NCI-H187 (cell line): ENCODE results near the gene HHEX.

Source experiments
- DNase-seq, 2 experiments: peaks; one replicate each; lab custom pipeline; 2025; lab: John Stamatoyannopoulos, UW

The HHEX gene

GRCh38 chr10:92692697-92693533, 3.2 kb downstream of the HHEX start:
- DNase-seq = no peak

- no peak for DNase-seq
These were observed 3.8 kb downstream of the HHEX start for GRCh38 chr10:92693534-92693893.

DNA sequence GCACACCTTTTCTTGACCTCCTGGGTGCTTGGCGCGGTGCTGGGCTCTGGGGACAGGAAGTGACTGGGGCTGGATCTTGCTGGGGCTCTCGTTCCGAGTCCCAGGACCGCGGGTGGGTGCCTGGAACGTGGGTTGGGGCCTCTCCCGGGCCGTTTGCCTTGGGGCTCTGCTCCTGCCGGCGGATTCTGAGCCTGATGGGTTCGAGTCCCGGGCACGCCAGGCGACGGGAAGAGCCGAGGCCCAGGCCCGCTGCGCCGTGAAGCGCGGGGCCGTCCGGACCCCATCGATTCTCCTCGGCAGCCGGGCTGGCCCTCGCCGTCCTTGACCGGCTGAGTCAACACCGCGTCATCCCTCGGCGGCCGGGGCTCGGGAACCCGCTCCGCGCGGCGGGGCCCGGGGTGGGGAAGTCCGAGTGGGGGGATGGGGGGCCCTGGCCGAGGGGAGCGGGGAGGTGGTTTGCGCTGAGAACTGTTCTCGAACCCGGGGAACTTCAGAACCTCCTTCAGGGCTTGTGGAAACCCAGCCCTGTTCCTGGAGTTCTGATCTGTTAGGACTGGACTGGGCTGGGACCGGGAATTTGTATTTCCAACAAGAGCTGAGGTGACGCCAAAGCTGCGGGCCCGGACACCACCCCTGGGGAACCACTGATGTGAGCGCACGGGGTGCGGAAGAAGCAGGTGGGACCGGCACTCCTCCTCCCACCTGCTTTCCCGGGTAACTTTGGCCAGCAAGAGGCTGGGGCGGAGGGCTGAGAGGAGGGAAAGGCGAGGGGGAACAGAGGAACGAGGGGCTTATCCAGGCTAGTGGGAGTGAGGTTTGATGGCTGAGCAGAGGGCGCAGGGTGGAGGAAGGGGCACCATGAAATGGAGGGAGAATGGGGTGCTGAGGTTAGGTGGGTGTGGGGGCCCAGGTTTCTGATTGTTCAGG, 6.2 kb downstream of the HHEX start:
- DNase-seq = no peak

GRCh38 chr10:92696606-92697383, 7.0 kb downstream of the HHEX start:
- DNase-seq = no peak

GRCh38 chr10:92697663-92698511, 8.1 kb downstream of the HHEX start:
- no peak for DNase-seq

GRCh38 chr10:92699193-92699517, 9.4 kb downstream of the HHEX start:
- DNase-seq = no peak

GRCh38 chr10:92699518-92700381, 10.0 kb downstream of the HHEX start:
- no peak for DNase-seq

- DNase-seq = no peak
These were observed 12.7 kb downstream of the HHEX start for GRCh38 chr10:92702301-92702916.

DNA sequence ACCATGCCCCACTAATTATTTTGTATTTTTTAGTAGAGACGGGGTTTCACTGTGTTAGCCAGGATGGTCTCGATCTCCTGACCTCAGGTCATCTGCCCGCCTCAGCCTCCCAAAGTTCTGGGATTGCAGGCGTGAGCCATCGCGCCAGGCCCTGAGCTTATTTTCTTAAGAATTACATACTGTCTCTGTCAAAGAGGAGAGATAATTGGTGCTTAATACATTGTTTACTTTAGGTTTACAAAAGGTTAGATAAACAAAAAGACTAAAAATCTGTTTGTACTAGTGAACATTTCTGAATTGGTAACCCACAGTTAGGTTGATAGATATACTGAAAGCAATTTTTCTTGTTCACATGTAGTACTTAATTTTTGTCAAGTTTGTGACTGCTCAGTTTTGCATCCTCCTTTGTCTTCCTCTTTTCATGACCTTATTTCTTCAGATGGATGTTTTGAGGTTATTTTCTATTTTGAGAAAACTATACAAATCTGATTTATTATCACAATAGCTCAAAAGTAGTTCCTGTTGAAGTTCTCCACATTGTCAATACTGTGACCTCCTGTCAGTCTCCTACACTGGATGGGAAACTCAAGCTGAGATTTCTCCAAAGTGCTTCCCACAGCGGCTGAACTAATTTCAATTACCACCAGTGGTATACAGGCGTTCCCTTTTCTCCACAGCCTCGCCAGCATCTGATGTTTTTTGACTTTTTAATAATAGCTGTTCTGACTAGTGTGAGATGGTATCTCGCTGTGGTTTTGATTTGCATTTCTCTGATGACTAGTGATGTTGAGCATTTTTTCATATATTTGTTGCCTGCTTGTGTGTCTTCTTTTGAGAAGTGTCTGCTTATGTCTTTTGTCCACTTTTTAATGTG, 22.5 kb downstream of the HHEX start:
- no peak for DNase-seq

DNA sequence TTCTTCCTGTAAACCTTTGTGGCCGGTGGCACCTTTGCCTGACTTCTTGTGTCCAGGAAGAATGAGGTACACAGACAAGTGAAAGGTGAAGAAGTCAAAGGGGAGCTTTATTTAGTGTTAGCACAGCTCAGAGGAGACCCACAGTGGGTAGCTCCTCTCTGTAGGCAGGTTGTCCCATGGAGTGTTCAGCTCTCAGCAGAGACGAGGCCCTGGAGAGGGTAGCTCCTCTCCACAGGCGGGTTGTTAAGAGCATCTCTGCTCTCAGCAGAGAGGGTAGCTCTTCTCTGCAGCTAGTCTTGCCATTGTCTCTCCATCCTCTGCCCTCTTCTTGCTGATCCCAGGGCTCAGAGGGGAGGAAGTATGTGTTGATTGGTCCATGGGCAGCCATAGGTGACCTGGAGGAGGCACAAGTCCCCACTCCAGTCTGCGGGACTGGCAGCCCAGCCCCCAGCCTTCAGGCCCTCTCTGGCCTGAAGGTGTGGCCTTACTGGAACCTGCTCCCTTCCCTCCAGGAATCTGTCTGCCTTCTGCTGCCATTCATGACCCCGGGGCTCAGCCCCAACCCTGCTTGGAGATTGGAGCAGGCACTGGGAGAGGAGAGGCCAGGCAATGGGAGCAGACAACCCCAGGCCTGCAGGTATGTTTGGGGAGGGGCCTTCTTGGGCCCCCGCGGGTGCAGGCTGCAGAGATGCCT, 24.5 kb downstream of the HHEX start:
- no peak for DNase-seq

DNA sequence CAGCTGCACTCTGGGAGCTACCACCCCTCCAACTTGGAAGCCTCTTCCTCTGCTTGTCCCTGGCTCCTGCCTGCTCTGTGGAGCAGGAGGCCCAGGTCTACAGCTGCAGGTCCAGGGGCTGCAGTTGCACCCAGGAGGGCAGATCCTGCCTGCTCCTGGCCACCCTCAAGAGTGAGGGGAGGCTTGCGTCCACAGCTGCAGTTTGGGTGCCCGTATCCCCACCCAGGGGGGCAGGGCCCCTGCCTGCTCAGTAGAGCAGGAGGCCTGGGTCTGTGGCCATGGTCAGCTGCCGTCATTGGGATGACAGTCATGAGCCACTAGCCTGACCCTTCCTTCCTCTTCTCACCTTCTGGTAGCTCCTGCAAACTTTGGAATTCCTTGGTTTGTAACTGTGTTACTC, 25.1 kb downstream of the HHEX start:
- DNase-seq = no peak

- DNase-seq = peak; percentile 66 to 70
These were observed 30.5 kb downstream of the HHEX start for GRCh38 chr10:92719991-92720830.

GRCh38 chr10:92720831-92721165, 31.0 kb downstream of the HHEX start:
- DNase-seq = no peak

DNA sequence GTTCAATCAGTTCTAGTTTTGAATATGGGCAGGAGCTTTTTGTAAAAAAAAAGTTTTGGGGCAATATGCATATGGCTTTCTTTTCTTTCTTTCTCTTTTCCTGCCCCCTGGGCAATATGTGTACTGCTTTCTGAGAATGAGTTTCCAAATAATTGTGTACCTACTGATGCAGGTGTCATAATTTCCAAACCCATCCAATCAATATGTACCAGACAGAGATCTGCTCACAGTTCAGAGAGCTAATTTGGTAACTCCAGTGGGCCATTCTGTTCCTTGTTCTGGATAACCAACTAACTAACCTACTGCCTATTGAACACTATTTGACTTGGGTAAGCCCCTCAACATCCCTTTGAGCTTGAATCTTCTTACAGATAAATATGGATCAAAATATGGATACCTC, 32.6 kb downstream of the HHEX start:
- no peak for DNase-seq

DNA sequence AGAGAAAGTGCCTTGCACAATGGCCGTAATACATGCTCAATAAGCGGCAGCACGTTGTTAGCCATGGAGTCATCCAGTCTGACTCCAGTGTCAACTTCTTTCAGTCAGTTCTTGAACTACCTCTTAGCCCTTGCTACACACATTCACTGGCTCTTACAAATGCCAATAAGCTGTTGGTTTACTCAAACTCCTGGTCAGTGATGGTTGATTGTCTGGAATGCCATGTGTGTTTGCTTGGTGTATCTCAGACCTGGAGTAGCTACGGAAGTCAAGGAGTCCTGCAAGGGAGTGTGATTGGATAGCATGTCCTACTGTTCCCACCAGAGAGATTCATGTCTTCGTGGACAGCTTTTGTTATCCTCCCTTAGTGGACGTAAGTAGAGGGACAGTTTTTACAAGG, 37.4 kb downstream of the HHEX start:
- DNase-seq = no peak

GRCh38 chr10:92727550-92727949, 37.8 kb downstream of the HHEX start:
- DNase-seq = no peak

GRCh38 chr10:92729886-92730285, 40.1 kb downstream of the HHEX start:
- no peak for DNase-seq

DNA sequence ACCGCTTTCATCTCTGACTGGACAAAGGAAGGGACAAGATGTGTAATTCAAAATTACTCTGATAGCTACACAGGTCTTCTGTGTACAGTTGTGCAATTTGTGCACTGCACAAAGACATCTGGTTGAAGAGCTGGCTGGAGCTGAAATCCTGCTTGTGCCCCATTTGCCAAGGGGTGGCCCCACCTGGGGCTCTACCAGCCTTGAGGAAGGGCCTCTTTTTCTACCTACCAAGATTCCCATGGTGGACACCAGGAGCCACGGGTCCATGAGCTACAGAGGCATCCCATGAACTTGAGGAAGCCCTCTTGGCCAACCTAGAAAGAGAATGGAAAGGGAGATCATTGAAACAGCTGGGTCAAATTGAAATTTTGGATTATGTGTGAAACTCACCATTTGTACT, 43.2 kb downstream of the HHEX start:
- no peak for DNase-seq
